Sigmoid colon (tissue), 4 donors: ENCODE measurements around the gene PPM1A.

ENCODE experiments used
- CTCF ChIP-seq, 4 experiments: fragments of 450-650 bp in 3 of 4; fragments of 200-600 bp in 1 of 4; IDR thresholded peaks; one replicate each; pipeline ENCODE4 v1.5.1; 2016 to 2019; ENCODE audit warnings: antibody characterized with exemption in 4 of 4, mild to moderate bottlenecking in 3 of 4, moderate library complexity in 2 of 4
- EP300 ChIP-seq, 4 donors: sonication (generic); formaldehyde crosslinking; IDR thresholded peaks; one replicate each; pipeline ENCODE4 v1.6.1; 2017; ENCODE audit warnings: antibody characterized with exemption in 4 of 4
- POLR2A ChIP-seq, 2 donors: fragments of 450-650 bp; IDR thresholded peaks; one replicate each; pipeline ENCODE4 v1.6.1; 2016; ENCODE audit warnings: antibody characterized with exemption in 2 of 2, mild to moderate bottlenecking in 2 of 2, moderate library complexity in 2 of 2
- POLR2AphosphoS5 ChIP-seq, 4 donors: sonication (generic); formaldehyde crosslinking; IDR thresholded peaks; one replicate each; pipeline ENCODE4 v1.6.1; 2017; ENCODE audit warnings: antibody characterized with exemption in 4 of 4

- TF ChIP-seq CTCF (IDR thresholded peaks at IDR 0.05) (no peak), POLR2A (IDR thresholded peaks at IDR 0.05) (no peak), EP300 (IDR thresholded peaks at IDR 0.05) (no peak), POLR2AphosphoS5 (IDR thresholded peaks at IDR 0.05) (no peak)
Measured at GRCh38 chr14:60348211-60348610, 99.2 kb downstream of the PPM1A start.
